Body of pancreas (tissue), 4 donors: Measurements from ENCODE around the gene OR56A4.

Experiments
- CTCF ChIP-seq, 7 experiments: fragments of 450-650 bp in 4 of 7; fragments of 200-600 bp in 3 of 7; sonication (generic) in 3 of 7; IDR thresholded peaks; one replicate each; pipeline ENCODE4 v1.5.1; 2016 to 2019; ENCODE audit warnings: antibody characterized with exemption in 7 of 7
- POLR2A ChIP-seq, 3 donors: fragments of 450-650 bp; IDR thresholded peaks; one replicate each; pipeline ENCODE4 v1.6.1; 2016; ENCODE audit warnings: antibody characterized with exemption in 3 of 3, mild to moderate bottlenecking in 2 of 3

- TF ChIP-seq POLR2A (IDR thresholded peaks at IDR 0.05) (no peak), CTCF (IDR thresholded peaks at IDR 0.05) (no peak)
Observed at GRCh38 chr11:5968394-5968793, 38.4 kb downstream of the OR56A4 start, which contains the start of gene OR56A5.
